Keratinocyte (primary cell): Measurements from ENCODE around the gene ERCC8.

Experiments used
- EZH2 ChIP-seq: IDR thresholded peaks from one replicate; pipeline ENCODE4 v1.6.1; 2012; ENCODE audit warnings: inconsistent platforms, mild to moderate bottlenecking, low read length, moderate library complexity
- TF ChIP-seq, protein P1 (sequence below), 3 experiments: IDR thresholded peaks in 1 of 3; conservative IDR thresholded peaks in 1 of 3; optimal IDR thresholded peaks in 1 of 3; 2 replicates in 2 of 3; 3 replicates in 1 of 3; pipeline versions ENCODE3 to v1.5.1; 2011; ENCODE audit warnings: low read length in 3 of 3, mild to moderate bottlenecking in 3 of 3, moderate library complexity in 2 of 3, control low read depth in 1 of 3, inconsistent platforms in 1 of 3; ENCODE audit not compliant: insufficient read depth in 2 of 3; ENCODE audit errors: extremely low read depth in 1 of 3

DNA sequence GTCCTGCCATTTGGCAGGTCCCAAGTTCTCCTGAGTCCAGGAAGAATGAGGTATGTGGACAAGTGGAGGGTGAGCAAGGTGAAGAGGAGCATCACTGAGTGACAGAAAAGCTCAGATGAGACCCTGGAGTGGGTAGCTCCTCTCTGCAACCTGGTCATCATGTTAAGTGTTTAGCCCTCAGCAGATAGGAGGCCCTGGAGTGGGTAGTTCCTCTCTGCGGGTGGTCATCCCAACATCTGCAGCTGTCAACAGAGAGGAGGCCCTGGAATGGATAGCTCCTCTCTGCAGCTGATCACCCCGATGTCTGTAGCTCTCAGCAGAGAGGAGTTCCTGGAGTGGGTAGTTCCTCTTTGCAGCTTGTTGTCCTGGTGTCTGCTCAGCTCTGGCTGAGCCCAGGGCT lies 48.6 kb upstream of the ERCC8 start:
- TF ChIP-seq EZH2 = no peak
- TF ChIP-seq, protein P1, sequence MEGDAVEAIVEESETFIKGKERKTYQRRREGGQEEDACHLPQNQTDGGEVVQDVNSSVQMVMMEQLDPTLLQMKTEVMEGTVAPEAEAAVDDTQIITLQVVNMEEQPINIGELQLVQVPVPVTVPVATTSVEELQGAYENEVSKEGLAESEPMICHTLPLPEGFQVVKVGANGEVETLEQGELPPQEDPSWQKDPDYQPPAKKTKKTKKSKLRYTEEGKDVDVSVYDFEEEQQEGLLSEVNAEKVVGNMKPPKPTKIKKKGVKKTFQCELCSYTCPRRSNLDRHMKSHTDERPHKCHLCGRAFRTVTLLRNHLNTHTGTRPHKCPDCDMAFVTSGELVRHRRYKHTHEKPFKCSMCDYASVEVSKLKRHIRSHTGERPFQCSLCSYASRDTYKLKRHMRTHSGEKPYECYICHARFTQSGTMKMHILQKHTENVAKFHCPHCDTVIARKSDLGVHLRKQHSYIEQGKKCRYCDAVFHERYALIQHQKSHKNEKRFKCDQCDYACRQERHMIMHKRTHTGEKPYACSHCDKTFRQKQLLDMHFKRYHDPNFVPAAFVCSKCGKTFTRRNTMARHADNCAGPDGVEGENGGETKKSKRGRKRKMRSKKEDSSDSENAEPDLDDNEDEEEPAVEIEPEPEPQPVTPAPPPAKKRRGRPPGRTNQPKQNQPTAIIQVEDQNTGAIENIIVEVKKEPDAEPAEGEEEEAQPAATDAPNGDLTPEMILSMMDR (optimal IDR thresholded peaks at IDR 0.05 in 1 of 3, IDR thresholded peaks at IDR 0.05 in 1 of 3, conservative IDR thresholded peaks at IDR 0.05 in 1 of 3; ENCODE audit: extremely low read depth in 1 of 3, insufficient read depth in 2 of 3, low read length in 3 of 3) = no peak
